HG03442 (cell line): ENCODE measurements around the gene TMPRSS4.
A peak's percentile ranks its signal among the peaks of the same experiment; 100 is the strongest.

Experiments
- ATAC-seq: cut with Tn5 transposase; IDR thresholded peaks from one replicate; pipeline ENCODE4 v1.9.1; 2021; ENCODE audit warnings: mild to moderate bottlenecking, moderate library complexity; ENCODE audit not compliant: unreplicated experiment

TMPRSS4 gene

GRCh38 chr11:118132385-118133151 lies 55.7 kb downstream of the TMPRSS4 start:
- no peak for ATAC-seq

DNA sequence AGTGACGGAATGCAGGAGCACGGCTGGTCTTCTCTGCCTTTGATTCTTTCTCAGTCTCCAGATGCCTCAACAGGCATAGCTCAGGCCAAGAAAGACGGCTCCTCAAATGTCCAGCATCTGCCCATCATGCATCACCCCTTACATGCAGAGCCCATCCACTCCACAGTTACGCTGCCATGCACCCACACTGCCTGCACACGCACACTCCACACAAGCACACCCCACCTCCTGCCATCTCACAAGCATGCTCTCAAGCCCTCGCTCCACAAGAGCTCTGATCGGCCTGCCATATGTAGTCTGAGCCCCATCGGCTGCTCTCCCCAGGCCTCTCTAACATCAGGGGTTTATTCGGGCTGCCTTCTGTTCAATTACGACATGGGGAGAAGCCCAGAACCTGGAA lies 56.9 kb downstream of the TMPRSS4 start:
- no peak for ATAC-seq

DNA sequence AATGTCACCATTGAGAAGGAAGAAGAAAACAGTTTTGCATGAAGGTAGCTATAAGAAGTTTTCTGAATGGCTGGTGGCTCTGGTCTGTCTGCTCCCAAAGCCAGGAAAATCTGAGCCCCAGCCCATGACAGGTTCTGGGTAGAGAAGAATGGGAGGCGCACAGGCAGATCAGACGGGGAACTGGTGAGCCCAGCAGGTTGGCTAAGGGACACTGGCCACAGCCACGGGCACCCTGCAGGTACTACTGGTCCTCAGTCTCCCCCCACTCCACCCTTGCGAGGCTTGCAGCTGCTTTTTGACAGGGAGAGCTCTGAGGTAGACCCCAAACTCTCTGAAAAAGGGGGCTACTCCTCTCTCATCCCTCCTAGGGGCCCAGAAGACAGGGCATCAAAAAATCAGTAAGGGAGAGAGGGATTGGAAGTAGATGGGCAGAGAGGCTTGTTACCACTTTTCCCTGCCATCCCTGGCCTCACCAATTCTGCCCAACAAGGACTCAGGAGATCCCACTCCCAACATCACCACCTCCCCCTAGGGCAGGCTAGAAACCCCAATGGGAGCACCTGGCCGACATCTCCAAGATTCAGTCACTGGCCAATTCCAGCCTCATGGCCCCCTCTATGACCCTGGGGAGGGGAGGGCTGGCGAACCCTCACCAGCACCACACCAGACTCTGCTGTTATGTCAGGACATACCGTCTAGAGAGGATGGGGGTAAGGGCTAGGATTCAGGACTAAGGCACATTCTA lies 58.3 kb downstream of the TMPRSS4 start:
- ATAC-seq, result no peak

DNA sequence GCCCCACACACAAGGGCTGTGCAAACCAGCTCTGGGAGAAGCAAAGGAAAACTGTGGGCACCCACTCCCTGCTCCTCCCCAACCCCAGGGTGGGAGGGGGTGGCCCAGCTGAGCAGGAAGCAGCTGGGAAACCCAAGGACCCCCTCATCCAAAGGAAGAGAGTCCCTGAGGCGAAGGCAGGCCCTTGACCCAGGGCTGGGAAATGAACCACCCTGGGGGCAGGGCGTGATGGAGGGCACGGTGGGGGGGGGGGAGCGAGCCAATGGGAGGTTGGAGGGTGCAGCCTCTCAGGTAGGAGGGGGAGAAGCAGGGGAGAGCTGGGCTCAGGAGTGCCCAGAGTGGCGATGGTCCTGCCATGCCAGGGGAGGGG lies 58.9 kb downstream of the TMPRSS4 start:
- ATAC-seq, result no peak

DNA sequence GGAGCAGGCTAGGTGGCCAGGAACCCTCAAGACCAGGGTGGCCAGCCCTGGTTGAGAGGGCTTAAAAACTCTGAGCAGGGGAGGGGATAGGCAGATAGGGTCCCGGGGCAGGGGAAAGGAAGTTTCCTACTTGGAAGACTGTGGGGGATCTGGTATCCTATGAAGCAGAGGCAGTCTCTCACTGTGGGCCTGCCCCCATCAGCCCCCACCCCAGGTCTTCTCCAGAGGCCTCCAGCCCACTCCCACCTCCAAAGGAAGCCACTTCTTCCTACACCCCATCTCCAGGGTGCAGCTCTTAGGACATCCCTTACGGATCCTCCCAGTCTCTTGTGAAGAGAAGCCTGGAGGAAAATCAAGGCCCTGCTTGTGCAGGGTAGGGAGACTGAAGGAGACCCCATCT lies 59.5 kb downstream of the TMPRSS4 start:
- no peak for ATAC-seq

DNA sequence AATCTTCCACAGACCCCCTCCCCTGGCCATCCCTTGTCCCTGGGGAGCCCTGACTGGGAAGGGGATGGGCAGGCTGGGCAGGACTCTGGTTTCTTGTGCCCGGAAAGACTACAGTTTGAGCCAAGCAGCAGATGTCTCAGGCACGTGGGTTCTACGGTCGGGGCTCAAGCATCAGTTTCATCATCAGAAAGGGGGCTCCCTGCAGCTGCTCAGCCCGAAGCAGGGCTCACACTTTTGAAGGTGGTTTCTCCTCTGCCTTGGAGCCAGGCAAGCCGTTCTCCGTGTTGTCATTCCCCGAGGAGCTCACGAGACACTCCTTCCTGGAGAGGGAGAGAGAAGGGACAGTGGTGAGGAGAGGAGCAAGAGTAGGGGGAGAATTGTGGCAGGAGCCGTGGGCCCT lies 59.9 kb downstream of the TMPRSS4 start:
- ATAC-seq, result no peak

DNA sequence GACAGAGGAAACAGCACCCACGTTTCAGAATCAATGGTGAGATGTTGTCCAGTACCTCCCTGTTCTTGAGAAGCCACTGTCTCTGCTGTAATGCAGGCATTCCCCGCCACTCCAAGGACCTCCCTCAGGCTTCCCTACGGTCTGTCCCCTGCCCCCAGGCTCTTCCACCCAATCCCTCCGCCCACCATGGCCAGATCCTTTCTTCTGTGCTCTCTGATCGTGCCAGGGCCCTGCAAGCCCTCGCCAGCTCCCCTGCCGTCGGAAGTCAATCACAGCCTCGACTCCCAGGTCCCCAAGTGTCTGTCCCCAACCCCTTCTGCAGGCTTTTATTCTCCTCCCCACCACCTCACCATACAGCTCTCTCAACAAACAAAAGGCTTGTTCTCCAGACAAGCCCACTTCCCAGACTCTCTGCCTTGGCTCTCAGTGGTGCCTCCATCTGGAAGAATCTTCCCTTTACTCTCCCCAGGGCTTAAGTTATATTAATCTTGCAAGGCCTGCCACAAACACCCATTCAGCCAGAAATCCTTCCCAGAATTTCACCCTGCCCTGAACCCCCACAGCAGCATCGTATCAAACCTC lies 62.1 kb downstream of the TMPRSS4 start:
- ATAC-seq, result no peak

- ATAC-seq, result no peak
Observed at GRCh38 chr11:118139578-118139977, 62.7 kb downstream of the TMPRSS4 start.

DNA sequence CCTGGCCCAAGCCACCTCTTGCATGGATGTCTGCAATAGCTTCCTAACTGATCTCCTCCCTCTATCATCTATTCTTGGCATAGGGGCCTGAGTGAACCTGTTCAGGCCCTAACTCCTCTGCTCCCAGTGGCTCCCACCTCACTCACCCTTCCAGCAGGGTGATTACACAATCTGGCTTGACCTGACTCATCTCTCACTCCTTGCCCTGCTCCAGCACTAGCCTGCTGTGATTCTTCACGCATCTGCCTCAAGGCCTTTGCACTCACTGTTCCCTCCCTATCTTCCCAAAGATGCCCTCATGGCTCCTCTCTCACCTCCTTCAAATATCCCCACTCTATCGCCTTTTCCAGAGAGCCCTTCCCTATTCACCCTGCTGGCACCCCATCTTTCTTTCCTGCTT lies 65.2 kb downstream of the TMPRSS4 start:
- ATAC-seq, result no peak

DNA sequence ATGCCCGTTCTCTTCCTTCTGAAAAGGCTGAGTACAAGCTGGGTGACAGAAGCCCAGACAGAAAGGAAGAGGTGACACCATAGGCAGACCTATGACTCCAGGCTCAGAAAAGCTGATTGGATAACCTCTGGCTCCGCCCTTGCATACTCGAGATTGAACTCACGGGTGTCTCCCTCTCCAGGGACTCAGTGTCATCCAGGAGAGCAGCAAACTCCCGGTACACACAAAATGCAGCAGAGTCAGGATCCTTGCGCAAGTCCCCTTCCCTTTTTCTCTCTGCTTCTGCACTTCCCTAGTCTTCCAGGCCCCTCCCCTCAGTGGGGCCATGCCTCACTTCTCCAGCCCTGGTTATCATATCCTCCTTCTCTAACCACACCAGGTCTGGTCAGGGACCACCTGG lies 65.9 kb downstream of the TMPRSS4 start:
- no peak for ATAC-seq

DNA sequence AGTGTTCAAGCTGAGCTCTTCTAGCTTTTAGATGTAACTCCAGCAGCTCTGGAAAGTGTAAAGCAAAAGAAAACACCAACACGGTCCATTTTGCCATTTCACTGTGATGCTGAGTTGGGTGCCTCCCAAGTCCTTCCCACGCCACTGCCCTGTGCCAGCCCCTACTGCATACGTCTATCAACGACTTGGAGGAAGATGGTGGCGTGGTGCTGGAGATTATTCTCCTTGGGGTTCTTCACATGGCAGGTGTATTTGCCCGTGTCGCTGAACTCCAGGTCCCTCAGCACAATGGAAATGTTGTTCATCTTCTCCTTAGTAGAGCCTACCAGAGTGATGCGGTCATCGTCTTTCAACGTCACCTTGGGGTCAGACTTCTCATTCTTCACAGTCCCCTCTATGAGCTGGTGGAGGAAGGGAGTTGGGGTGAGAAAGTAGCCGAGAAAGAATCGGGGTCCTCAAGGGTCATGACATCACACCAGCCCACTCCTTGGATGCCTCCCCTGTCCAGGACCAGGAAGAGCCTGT lies 66.8 kb downstream of the TMPRSS4 start:
- ATAC-seq, result no peak

- no peak for ATAC-seq
Observed at GRCh38 chr11:118144301-118145268, 67.7 kb downstream of the TMPRSS4 start.

DNA sequence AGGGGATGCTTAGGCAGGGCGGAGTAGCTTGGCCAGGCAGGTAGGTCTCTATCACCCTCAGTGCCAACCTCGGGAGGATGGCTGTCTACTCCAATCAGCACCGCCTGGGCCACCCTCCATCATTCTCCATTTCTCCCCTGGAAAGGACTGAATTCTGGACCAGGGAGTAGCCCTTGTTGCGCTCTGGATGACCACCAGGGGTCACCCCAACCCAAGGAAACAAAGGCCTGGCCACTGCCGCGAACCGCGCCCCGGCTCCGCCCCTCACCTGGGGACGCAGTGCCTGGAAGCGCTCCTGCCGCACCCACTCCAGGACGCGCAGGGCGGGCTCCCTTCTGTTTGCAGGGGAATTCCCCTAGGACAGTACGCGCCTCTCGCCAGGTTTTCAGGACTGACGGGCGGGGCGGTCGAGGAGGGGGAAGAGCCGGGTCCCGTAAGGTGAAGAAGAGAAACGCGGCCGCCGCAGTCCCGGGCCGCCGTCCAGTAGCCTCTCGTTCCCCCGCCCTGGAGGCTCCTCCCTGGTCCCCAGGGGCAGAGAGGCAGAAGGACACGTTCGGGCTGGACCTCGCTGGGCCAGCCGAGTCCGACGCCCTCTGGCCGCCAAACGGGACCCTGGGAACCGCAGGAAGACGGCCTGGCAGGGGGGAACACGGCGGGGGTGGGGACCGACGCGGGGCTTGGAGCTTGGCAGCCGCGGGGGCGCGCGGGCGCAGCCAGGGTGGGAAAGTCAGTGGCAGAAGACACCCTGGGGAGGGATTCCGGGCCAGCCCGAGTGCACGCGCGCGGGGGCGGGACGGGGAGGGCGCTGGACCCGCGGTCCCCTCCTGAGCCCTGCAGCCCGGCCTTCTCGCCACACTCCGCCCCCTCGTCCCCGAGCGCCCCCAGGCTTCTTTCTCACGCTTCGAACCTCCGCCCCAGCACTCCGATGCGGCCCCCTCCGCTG lies 68.7 kb downstream of the TMPRSS4 start:
- ATAC-seq, result peak; percentile 77

DNA sequence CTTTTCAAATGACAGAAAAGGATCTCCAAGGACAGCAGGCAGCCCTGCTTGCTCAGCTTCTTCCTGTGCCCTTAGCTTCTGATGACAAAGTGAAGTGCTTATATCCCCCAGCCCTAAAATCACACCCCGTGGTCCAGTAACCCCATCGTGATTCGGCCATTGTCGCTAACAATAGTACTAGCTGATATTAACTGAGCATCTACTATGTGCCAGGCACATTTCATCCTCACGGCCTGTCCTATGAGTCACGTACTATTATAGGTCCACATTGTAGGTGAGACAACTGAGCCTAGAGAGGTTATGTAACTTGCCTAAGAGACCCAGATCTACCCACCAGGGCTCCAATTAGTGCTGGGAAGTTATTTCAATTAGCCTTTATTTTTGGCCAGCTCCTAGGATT lies 69.7 kb downstream of the TMPRSS4 start:
- no peak for ATAC-seq

- no peak for ATAC-seq
Observed at GRCh38 chr11:118147502-118147901, 70.6 kb downstream of the TMPRSS4 start.

- no peak for ATAC-seq
Observed at GRCh38 chr11:118148240-118148639, 71.4 kb downstream of the TMPRSS4 start.

- ATAC-seq, result no peak
Observed at GRCh38 chr11:118148856-118149255, 72.0 kb downstream of the TMPRSS4 start.

DNA sequence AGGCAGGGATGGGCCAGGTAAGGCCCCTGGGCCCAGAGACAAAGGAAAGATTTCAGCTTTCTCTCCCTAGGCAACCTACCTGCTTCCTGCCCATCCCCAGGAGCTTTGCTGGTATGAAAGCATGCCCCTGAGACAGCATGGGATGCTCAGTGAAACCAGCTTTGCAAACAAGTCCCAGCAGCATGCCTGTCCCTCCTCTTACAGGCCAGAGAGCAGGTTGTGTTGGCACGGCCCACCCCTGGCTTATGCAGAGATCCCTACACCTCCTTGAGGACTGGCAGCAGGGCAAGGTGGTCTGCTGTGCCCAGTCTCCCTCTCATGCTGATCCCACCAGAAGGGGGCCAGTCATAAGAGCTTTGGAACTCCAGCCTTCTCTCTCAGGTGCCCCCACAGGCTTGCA lies 72.6 kb downstream of the TMPRSS4 start:
- no peak for ATAC-seq

DNA sequence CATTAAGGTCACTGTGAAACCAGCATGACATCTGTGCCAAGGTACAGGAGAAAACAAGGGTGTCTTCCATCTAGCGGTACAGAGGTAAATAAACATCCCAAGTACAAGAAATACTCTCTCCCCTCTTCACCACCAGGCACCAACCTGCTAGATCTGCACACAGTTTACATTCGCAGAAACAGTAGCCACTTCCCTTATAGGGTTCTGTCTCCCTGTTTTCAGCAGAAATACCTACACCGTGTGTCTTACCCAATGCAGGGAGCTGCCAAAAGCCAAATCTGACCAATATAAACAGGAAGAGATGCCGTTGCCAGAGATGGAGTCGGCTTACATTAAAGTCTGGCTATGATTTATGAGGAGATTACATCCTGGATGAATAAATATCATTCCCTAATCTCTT lies 74.6 kb downstream of the TMPRSS4 start:
- no peak for ATAC-seq
